H1 (cell line): ENCODE measurements around the gene FAM53B.

Experiments used
- CHD1 ChIP-seq: IDR thresholded peaks from 2 replicates; pipeline ENCODE4 v1.6.1; 2012; ENCODE audit warnings: low read depth, low read length, improper control_type of control experiment
- CREB1 ChIP-seq: IDR thresholded peaks from 2 replicates; pipeline ENCODE4 v1.6.1; 2012; ENCODE audit warnings: inconsistent platforms
- CTCF ChIP-seq, 3 experiments: IDR thresholded peaks; 1 replicate in 2 of 3; 2 replicates in 1 of 3; pipeline versions ENCODE4 v1.5.1 to v1.6.1; 2011; ENCODE audit warnings: low read length in 3 of 3, mild to moderate bottlenecking in 3 of 3, inconsistent platforms in 2 of 3, low read depth in 1 of 3, moderate library complexity in 1 of 3; ENCODE audit not compliant: insufficient read depth in 1 of 3; ENCODE audit errors: control extremely low read depth in 1 of 3
- EP300 ChIP-seq, 2 experiments: IDR thresholded peaks; 1 replicate in 1 of 2; 2 replicates in 1 of 2; pipeline ENCODE4 v1.6.1; 2011 to 2012; ENCODE audit warnings: low read depth in 2 of 2, low read length in 2 of 2, mild to moderate bottlenecking in 2 of 2, borderline replicate concordance in 1 of 2, inconsistent platforms in 1 of 2, moderate library complexity in 1 of 2
- NRF1 ChIP-seq: IDR thresholded peaks from 2 replicates; pipeline ENCODE4 v1.6.1; 2011; ENCODE audit warnings: mild to moderate bottlenecking, low read depth, low read length, improper control_type of control experiment
- TAF7 ChIP-seq: optimal IDR thresholded peaks from 2 replicates; pipeline ENCODE3; 2011; ENCODE audit warnings: low read depth, mild to moderate bottlenecking, inconsistent platforms, low read length, moderate library complexity, borderline replicate concordance
- TBP ChIP-seq: IDR thresholded peaks from 2 replicates; pipeline ENCODE4 v1.6.1; 2011; ENCODE audit warnings: low read depth, low read length, improper control_type of control experiment

GRCh38 chr10:124652701-124653100, 91.5 kb downstream of the FAM53B start:
- no peak for TF ChIP-seq EP300 (IDR thresholded peaks at IDR 0.05; ENCODE audit: borderline replicate concordance in 1 of 2, low read depth in 2 of 2, low read length in 2 of 2)
- no peak for TF ChIP-seq TAF7
- TF ChIP-seq CTCF (IDR thresholded peaks at IDR 0.05; ENCODE audit: control extremely low read depth in 1 of 3, insufficient read depth in 1 of 3, low read depth in 1 of 3, low read length in 3 of 3): no peak
- no peak for TF ChIP-seq NRF1
- no peak for TF ChIP-seq CREB1
- no peak for TF ChIP-seq CHD1
- no peak for TF ChIP-seq TBP
